Measurements from ENCODE around the gene SOX5. TPM values are rescaled to one million over a fixed set of nuclear protein-coding genes. Genes with fewer than 3 reads are reported as not detected.

Gene SOX5
- total RNA-seq, 1 experiment from 2014 or later: 0.52 TPM

- Histone ChIP-seq H3K27ac (ENCODE audit: low read depth, low read length) (no peak overlapping the region), H3K9me3 (ENCODE audit: control insufficient read depth in 1 of 2, insufficient read depth in 1 of 2, low read depth in 1 of 2, low read length in 2 of 2) (peaks cover 5 to 24% of the 10 kb centered on the region in 2 experiments; a peak in 2 of 4 replicates), H3K4me1 (ENCODE audit: control insufficient read depth in 1 of 2, insufficient read depth in 2 of 2, low read length in 2 of 2) (no peaks in the 10 kb centered on the region), H4K20me1 (ENCODE audit: insufficient read depth) (no peaks in the 10 kb centered on the region), H3K9me2 (ENCODE audit: insufficient read depth) (no peaks in the 10 kb centered on the region), H3K27me3 (ENCODE audit: insufficient read depth, low read length) (no peaks in the 10 kb centered on the region), H3K79me2 (ENCODE audit: insufficient read depth, low read length) (no peaks in the 10 kb centered on the region), H3K36me3 (ENCODE audit: control insufficient read depth in 1 of 2, insufficient read depth in 2 of 2, low read length in 2 of 2) (no peaks in the 10 kb centered on the region), H3K4me3 (replicated peaks in 1 of 2; ENCODE audit: low read depth in 1 of 2, low read length in 2 of 2) (no peak overlapping the region), H3K9ac (ENCODE audit: low read length) (no peak overlapping the region), H3K4me2 (ENCODE audit: low read length) (no peak overlapping the region), H2AFZ (ENCODE audit: low read depth, low read length, poor library complexity, severe bottlenecking) (no peak overlapping the region)
- intact Hi-C loops (cut with micrococcal nuclease): no loop called here
- ChIA-PET RAD21 (ENCODE audit: low non-redundant PET in 1 of 2, low total read pairs in 2 of 2, uncharacterized antibody in 2 of 2, unreplicated experiment in 2 of 2) (no interaction called here), CTCF (no interaction called here), POLR2A (no interaction called here)
- ATAC-seq: no peak
- no TSS peak for BruUV-seq (replicated peaks)
- no peak for TF ChIP-seq JUND (IDR thresholded peaks at IDR 0.05)
- no peak for TF ChIP-seq CEBPB (IDR thresholded peaks at IDR 0.05; ENCODE audit: low read depth)
- TF ChIP-seq POLR2AphosphoS5 (IDR thresholded peaks at IDR 0.05; ENCODE audit: low read depth, low read length): no peak
- no peak for DNase-seq (ENCODE audit: low read depth, low spot score)
Observed at GRCh38 chr12:23742574-23742973, 206.9 kb downstream of the SOX5 start.

GRCh38 chr12:23731493-23731892 is 218.0 kb downstream of the SOX5 start:
- H3K9me3 ChIP-seq (ENCODE audit: control insufficient read depth in 1 of 2, insufficient read depth in 1 of 2, low read depth in 1 of 2, low read length in 2 of 2): peaks cover 9 to 12% of the 10 kb centered on the region in 2 experiments; a peak in 2 of 4 replicates
- CTCF ChIA-PET: no interaction called here
- no peak overlapping the region for H3K4me3 ChIP-seq (replicated peaks in 1 of 2; ENCODE audit: low read depth in 1 of 2, low read length in 2 of 2)
- intact Hi-C loops (cut with micrococcal nuclease): no loop called here
- DNase-seq (ENCODE audit: low read depth, low spot score) (no peak), ATAC-seq (no peak)
- H2AFZ ChIP-seq (ENCODE audit: low read depth, low read length, poor library complexity, severe bottlenecking): no peak overlapping the region
- H3K36me3 ChIP-seq (ENCODE audit: control insufficient read depth in 1 of 2, insufficient read depth in 2 of 2, low read length in 2 of 2): no peaks in the 10 kb centered on the region
- no peaks in the 10 kb centered on the region for H3K79me2 ChIP-seq (ENCODE audit: insufficient read depth, low read length)
- BruUV-seq (replicated peaks): no TSS peak
- TF ChIP-seq YY1 (IDR thresholded peaks at IDR 0.05; ENCODE audit: extremely low read depth, insufficient replicate concordance, low read depth, low read length): no peak
- TF ChIP-seq ATF3 (IDR thresholded peaks at IDR 0.05): no peak
- no peak for TF ChIP-seq ZBTB33 (IDR thresholded peaks at IDR 0.05; ENCODE audit: extremely low read depth, insufficient replicate concordance, low read length)
- TF ChIP-seq SRF (IDR thresholded peaks at IDR 0.05; ENCODE audit: low read depth): no peak
- TF ChIP-seq JUND (IDR thresholded peaks at IDR 0.05): no peak
- TF ChIP-seq RAD21 (IDR thresholded peaks at IDR 0.05; ENCODE audit: low read depth): no peak
- TF ChIP-seq ZFX (IDR thresholded peaks at IDR 0.05): no peak
- TF ChIP-seq EZH2phosphoT487 (IDR thresholded peaks at IDR 0.05; ENCODE audit: borderline replicate concordance): no peak
- no peak for TF ChIP-seq EGR1 (IDR thresholded peaks at IDR 0.05; ENCODE audit: low read depth)
- no peak for TF ChIP-seq ELF1 (IDR thresholded peaks at IDR 0.05; ENCODE audit: borderline replicate concordance, low read depth)
- TF ChIP-seq CTCF (IDR thresholded peaks at IDR 0.05 in 2 of 3, conservative IDR thresholded peaks at IDR 0.05 in 1 of 3; ENCODE audit: borderline replicate concordance in 1 of 3, insufficient read depth in 1 of 3, low read depth in 2 of 3, low read length in 2 of 3): no peak
- no peak for TF ChIP-seq MAX (IDR thresholded peaks at IDR 0.05)
- no peak for TF ChIP-seq POLR2AphosphoS5 (IDR thresholded peaks at IDR 0.05; ENCODE audit: low read depth, low read length)
- RAD21 ChIA-PET (ENCODE audit: low non-redundant PET in 1 of 2, low total read pairs in 2 of 2, uncharacterized antibody in 2 of 2, unreplicated experiment in 2 of 2): no interaction called here
- no peak overlapping the region for H3K27ac ChIP-seq (ENCODE audit: low read depth, low read length)
- no peaks in the 10 kb centered on the region for H4K20me1 ChIP-seq (ENCODE audit: insufficient read depth)
- no peaks in the 10 kb centered on the region for H3K9me2 ChIP-seq (ENCODE audit: insufficient read depth)
- H3K4me1 ChIP-seq (ENCODE audit: control insufficient read depth in 1 of 2, insufficient read depth in 2 of 2, low read length in 2 of 2): no peaks in the 10 kb centered on the region
- no peak overlapping the region for H3K4me2 ChIP-seq (ENCODE audit: low read length)
- no peaks in the 10 kb centered on the region for H3K27me3 ChIP-seq (ENCODE audit: insufficient read depth, low read length)
- no peak overlapping the region for H3K9ac ChIP-seq (ENCODE audit: low read length)
- POLR2A ChIA-PET: no interaction called here
